Measurements from ENCODE around the gene SMPD3. TPM values are rescaled to one million over a fixed set of nuclear protein-coding genes. Genes with fewer than 3 reads are reported as not detected.

SMPD3 gene
- total and polyA plus RNA-seq, 2 donors (not counting 3 experiments of a cell fraction or from before 2014, with no cell fraction given) = not detected

GRCh38 chr16:68403704-68404103 is 44.6 kb downstream of the SMPD3 start:
- H2AFZ ChIP-seq (ENCODE audit: low read depth, low read length) = no peak overlapping the region
- no peak overlapping the region for H3K4me3 ChIP-seq (replicated peaks in 1 of 3; ENCODE audit: insufficient read depth in 1 of 3, low read depth in 1 of 3, low read length in 3 of 3)
- FAIRE-seq = no peak
- no peak for DNase-seq (ENCODE audit: low read depth, low spot score)
- no peaks in the 10 kb centered on the region for H3K9me1 ChIP-seq (replicated peaks; ENCODE audit: control insufficient read depth, extremely low read depth, insufficient read depth, low read length)
- H3K9ac ChIP-seq (replicated peaks; ENCODE audit: extremely low read depth, insufficient read depth, low read length) = no peak overlapping the region
- POLR2A ChIA-PET = no interaction called here
- intact Hi-C loops (cut with micrococcal nuclease) = no loop called here
- H3K9me3 ChIP-seq (replicated peaks; ENCODE audit: control insufficient read depth, insufficient read depth, low read length) = no peaks in the 10 kb centered on the region
- H3K27ac ChIP-seq (ENCODE audit: insufficient read depth, low read depth, low read length) = no peak overlapping the region
- dilution Hi-C loops (cut with MboI; ENCODE audit: extremely low pct_ligation_motif_present, low sequenced_read_pairs) = no loop called here
- no peaks in the 10 kb centered on the region for H3K36me3 ChIP-seq (ENCODE audit: control insufficient read depth in 2 of 2, extremely low read depth in 1 of 2, insufficient read depth in 2 of 2, low read length in 2 of 2)
- CTCF ChIA-PET = interaction anchor here (0.6 to 1.2 kb wide), 2 partner anchors 9 to 106 kb away, joined by 3 to 5 read pairs; no protein-coding TSS in a partner anchor
- H3K79me2 ChIP-seq (ENCODE audit: control insufficient read depth, insufficient read depth, low read length) = no peaks in the 10 kb centered on the region
- no peaks in the 10 kb centered on the region for H3K4me1 ChIP-seq (ENCODE audit: control insufficient read depth, extremely low read depth, insufficient read depth, low read length)
- TF ChIP-seq, protein P1, sequence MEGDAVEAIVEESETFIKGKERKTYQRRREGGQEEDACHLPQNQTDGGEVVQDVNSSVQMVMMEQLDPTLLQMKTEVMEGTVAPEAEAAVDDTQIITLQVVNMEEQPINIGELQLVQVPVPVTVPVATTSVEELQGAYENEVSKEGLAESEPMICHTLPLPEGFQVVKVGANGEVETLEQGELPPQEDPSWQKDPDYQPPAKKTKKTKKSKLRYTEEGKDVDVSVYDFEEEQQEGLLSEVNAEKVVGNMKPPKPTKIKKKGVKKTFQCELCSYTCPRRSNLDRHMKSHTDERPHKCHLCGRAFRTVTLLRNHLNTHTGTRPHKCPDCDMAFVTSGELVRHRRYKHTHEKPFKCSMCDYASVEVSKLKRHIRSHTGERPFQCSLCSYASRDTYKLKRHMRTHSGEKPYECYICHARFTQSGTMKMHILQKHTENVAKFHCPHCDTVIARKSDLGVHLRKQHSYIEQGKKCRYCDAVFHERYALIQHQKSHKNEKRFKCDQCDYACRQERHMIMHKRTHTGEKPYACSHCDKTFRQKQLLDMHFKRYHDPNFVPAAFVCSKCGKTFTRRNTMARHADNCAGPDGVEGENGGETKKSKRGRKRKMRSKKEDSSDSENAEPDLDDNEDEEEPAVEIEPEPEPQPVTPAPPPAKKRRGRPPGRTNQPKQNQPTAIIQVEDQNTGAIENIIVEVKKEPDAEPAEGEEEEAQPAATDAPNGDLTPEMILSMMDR (IDR thresholded peaks at IDR 0.05; ENCODE audit: extremely low read depth in 1 of 2, insufficient read depth in 1 of 2, low read depth in 1 of 2, low read length in 2 of 2) = no peak
- TF ChIP-seq MAX (IDR thresholded peaks at IDR 0.05; ENCODE audit: insufficient read depth, insufficient read length) = no peak
- BruUV-seq (replicated peaks) = no TSS peak
- H4K20me1 ChIP-seq (replicated peaks; ENCODE audit: control insufficient read depth, extremely low read depth, insufficient read depth, low read length) = no peaks in the 10 kb centered on the region
- H3K27me3 ChIP-seq (ENCODE audit: control insufficient read depth in 2 of 2, insufficient read depth in 2 of 2, low read length in 2 of 2) = peaks cover 5 to 14% of the 10 kb centered on the region in 2 experiments
- H3K4me2 ChIP-seq (ENCODE audit: insufficient read depth, low read length) = no peak overlapping the region

DNA sequence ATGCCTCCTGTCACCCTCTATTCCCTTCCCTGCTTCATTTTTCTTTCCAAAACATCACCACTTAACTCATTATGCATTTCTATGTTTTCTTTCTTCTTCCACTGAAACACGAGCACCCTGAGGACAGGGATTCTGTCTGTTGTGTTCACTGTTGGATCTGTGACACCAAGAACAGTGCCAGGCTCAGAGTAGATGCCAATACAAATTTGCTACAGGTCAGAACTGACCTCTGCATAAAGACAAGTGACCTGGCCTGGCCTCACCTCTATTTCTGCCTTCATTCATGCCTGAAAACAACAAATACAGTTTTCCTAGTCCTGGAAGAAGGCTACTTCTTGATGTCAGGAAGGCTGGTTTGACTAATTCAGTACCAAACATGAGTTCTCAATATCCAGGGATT is 45.1 kb downstream of the SMPD3 start:
- BruUV-seq (replicated peaks) = no TSS peak
- TF ChIP-seq POLR2A (IDR thresholded peaks at IDR 0.05; ENCODE audit: low read depth, low read length) (no peak), JUN (IDR thresholded peaks at IDR 0.05; ENCODE audit: borderline replicate concordance, insufficient read depth, insufficient read length, low read depth) (no peak), GATA2 (IDR thresholded peaks at IDR 0.05; ENCODE audit: insufficient read depth, insufficient read length, low read depth, low read length) (no peak)
- TF ChIP-seq, protein P1 (IDR thresholded peaks at IDR 0.05; ENCODE audit: extremely low read depth in 1 of 2, insufficient read depth in 1 of 2, low read depth in 1 of 2, low read length in 2 of 2) = no peak
- Histone ChIP-seq H3K4me3 (replicated peaks in 1 of 3; ENCODE audit: insufficient read depth in 1 of 3, low read depth in 1 of 3, low read length in 3 of 3) (no peak overlapping the region), H3K79me2 (ENCODE audit: control insufficient read depth, insufficient read depth, low read length) (no peaks in the 10 kb centered on the region), H3K27ac (ENCODE audit: insufficient read depth, low read depth, low read length) (no peak overlapping the region), H3K4me2 (ENCODE audit: insufficient read depth, low read length) (no peak overlapping the region), H2AFZ (ENCODE audit: low read depth, low read length) (no peak overlapping the region), H3K9ac (replicated peaks; ENCODE audit: extremely low read depth, insufficient read depth, low read length) (no peak overlapping the region), H3K27me3 (ENCODE audit: control insufficient read depth in 2 of 2, insufficient read depth in 2 of 2, low read length in 2 of 2) (peaks cover 7 to 13% of the 10 kb centered on the region in 2 experiments), H3K36me3 (ENCODE audit: control insufficient read depth in 2 of 2, extremely low read depth in 1 of 2, insufficient read depth in 2 of 2, low read length in 2 of 2) (no peaks in the 10 kb centered on the region), H3K9me1 (replicated peaks; ENCODE audit: control insufficient read depth, extremely low read depth, insufficient read depth, low read length) (no peaks in the 10 kb centered on the region), H3K9me3 (replicated peaks; ENCODE audit: control insufficient read depth, insufficient read depth, low read length) (no peaks in the 10 kb centered on the region), H4K20me1 (replicated peaks; ENCODE audit: control insufficient read depth, extremely low read depth, insufficient read depth, low read length) (no peaks in the 10 kb centered on the region), H3K4me1 (ENCODE audit: control insufficient read depth, extremely low read depth, insufficient read depth, low read length) (no peaks in the 10 kb centered on the region)
- DNase-seq (ENCODE audit: low read depth, low spot score) (no peak), FAIRE-seq (no peak)
- CTCF ChIA-PET = interaction anchor here (0.6 to 1.2 kb wide), 2 partner anchors 8 to 107 kb away, joined by 3 to 5 read pairs; no protein-coding TSS in a partner anchor
- intact Hi-C loops (cut with micrococcal nuclease) (no loop called here), dilution Hi-C loops (cut with MboI; ENCODE audit: extremely low pct_ligation_motif_present, low sequenced_read_pairs) (no loop called here)
- POLR2A ChIA-PET = no interaction called here

All from endothelial cell of umbilical vein (primary cell).